ENCODE measurements around the gene WAC. TPM values are rescaled to one million over a fixed set of nuclear protein-coding genes. Genes with fewer than 3 reads are reported as not detected.

Gene WAC
- polyA plus RNA-seq, 1 of the 3 experiments (the other 2 are of a cell fraction) = 31.1 TPM

- H3F3A ChIP-seq (replicated peaks; ENCODE audit: insufficient read depth) = peaks cover 15% of the 10 kb centered on the region
- H3K36me3 ChIP-seq (replicated peaks in 1 of 2; ENCODE audit: control insufficient read depth in 1 of 2, insufficient read depth in 2 of 2, low read length in 1 of 2) = peaks cover 53 to 82% of the 10 kb centered on the region in 2 experiments
- H3K27ac ChIP-seq (ENCODE audit: low read depth in 2 of 2, low read length in 1 of 2) = no peak overlapping the region
- TF ChIP-seq SIN3A (IDR thresholded peaks at IDR 0.05; ENCODE audit: borderline replicate concordance, low read depth, low read length) (no peak), REST (IDR thresholded peaks at IDR 0.05; ENCODE audit: low read depth, low read length) (no peak), FOSL2 (IDR thresholded peaks at IDR 0.05; ENCODE audit: borderline replicate concordance, low read depth) (no peak), TEAD4 (IDR thresholded peaks at IDR 0.05; ENCODE audit: borderline replicate concordance, insufficient read depth) (no peak), RAD21 (IDR thresholded peaks at IDR 0.05; ENCODE audit: low read length) (no peak), FOXJ3 (CRISPR knock-in tag; IDR thresholded peaks at IDR 0.05) (no peak), POLR2AphosphoS5 (IDR thresholded peaks at IDR 0.05; ENCODE audit: low read depth, low read length) (no peak), TAF1 (IDR thresholded peaks at IDR 0.05; ENCODE audit: borderline replicate concordance, low read depth, low read length) (no peak), GATA2 (CRISPR knock-in tag; IDR thresholded peaks at IDR 0.05) (no peak), IRF3 (IDR thresholded peaks at IDR 0.05; ENCODE audit: low read depth, low read length) (no peak), USF2 (IDR thresholded peaks at IDR 0.05; ENCODE audit: borderline replicate concordance, low read depth, low read length) (no peak), EZH2phosphoT487 (IDR thresholded peaks at IDR 0.05; ENCODE audit: borderline replicate concordance, low read depth) (no peak), CHD2 (IDR thresholded peaks at IDR 0.05; ENCODE audit: low read length, partially characterized antibody) (no peak), MXI1 (IDR thresholded peaks at IDR 0.05; ENCODE audit: low read depth, low read length) (no peak), RXRA (IDR thresholded peaks at IDR 0.05; ENCODE audit: borderline replicate concordance, low read depth) (no peak), NFIC (IDR thresholded peaks at IDR 0.05; ENCODE audit: borderline replicate concordance) (no peak), GABPA (IDR thresholded peaks at IDR 0.05; ENCODE audit: low read depth) (no peak), TCF12 (IDR thresholded peaks at IDR 0.05) (no peak), SMC3 (IDR thresholded peaks at IDR 0.05; ENCODE audit: low read depth, low read length) (no peak), YY1 (IDR thresholded peaks at IDR 0.05; ENCODE audit: low read depth) (no peak)
- H3K4me2 ChIP-seq = no peak overlapping the region
- no peaks in the 10 kb centered on the region for H3K9me3 ChIP-seq
- H4K20me1 ChIP-seq (ENCODE audit: insufficient read depth) = peaks cover 99% of the 10 kb centered on the region
- H3K4me3 ChIP-seq (ENCODE audit: low read depth in 2 of 2, low read length in 1 of 2) = no peak overlapping the region
- H3K9me2 ChIP-seq = no peaks in the 10 kb centered on the region
- H3K9ac ChIP-seq = no peak overlapping the region
- no peaks in the 10 kb centered on the region for H3K27me3 ChIP-seq (ENCODE audit: insufficient read depth)
- no peak for DNase-seq
- POLR2A ChIA-PET = no interaction called here
- 98% methylated on average over 2 of the region's 2 CpGs for WGBS (ENCODE audit: low lambda C conversion rate)
- H3K79me2 ChIP-seq (ENCODE audit: insufficient read depth) = peaks cover 100% of the 10 kb centered on the region
- CTCF ChIA-PET = interaction anchor here (1.2 kb wide), 1 partner anchor 9 kb away, joined by 3 read pairs; no protein-coding TSS in a partner anchor
- H2AFZ ChIP-seq (ENCODE audit: low read depth) = no peak overlapping the region
- H3K4me1 ChIP-seq (ENCODE audit: control insufficient read depth in 1 of 2, insufficient read depth in 2 of 2, low read depth in 1 of 2, low read length in 1 of 2) = peaks cover 5 to 16% of the 10 kb centered on the region in 2 experiments; a peak in 2 of 4 replicates
Observed at GRCh38 chr10:28555358-28555757, 22.4 kb downstream of the WAC start.

Measured in SK-N-SH (cell line).